Body of pancreas (tissue), 4 donors: Measurements from ENCODE around the gene PFDN1.

Experiments
- CTCF ChIP-seq, 7 experiments: fragments of 450-650 bp in 4 of 7; fragments of 200-600 bp in 3 of 7; sonication (generic) in 3 of 7; IDR thresholded peaks; one replicate each; pipeline ENCODE4 v1.5.1; 2016 to 2019; ENCODE audit warnings: antibody characterized with exemption in 7 of 7
- POLR2A ChIP-seq, 3 donors: fragments of 450-650 bp; IDR thresholded peaks; one replicate each; pipeline ENCODE4 v1.6.1; 2016; ENCODE audit warnings: antibody characterized with exemption in 3 of 3, mild to moderate bottlenecking in 2 of 3

DNA sequence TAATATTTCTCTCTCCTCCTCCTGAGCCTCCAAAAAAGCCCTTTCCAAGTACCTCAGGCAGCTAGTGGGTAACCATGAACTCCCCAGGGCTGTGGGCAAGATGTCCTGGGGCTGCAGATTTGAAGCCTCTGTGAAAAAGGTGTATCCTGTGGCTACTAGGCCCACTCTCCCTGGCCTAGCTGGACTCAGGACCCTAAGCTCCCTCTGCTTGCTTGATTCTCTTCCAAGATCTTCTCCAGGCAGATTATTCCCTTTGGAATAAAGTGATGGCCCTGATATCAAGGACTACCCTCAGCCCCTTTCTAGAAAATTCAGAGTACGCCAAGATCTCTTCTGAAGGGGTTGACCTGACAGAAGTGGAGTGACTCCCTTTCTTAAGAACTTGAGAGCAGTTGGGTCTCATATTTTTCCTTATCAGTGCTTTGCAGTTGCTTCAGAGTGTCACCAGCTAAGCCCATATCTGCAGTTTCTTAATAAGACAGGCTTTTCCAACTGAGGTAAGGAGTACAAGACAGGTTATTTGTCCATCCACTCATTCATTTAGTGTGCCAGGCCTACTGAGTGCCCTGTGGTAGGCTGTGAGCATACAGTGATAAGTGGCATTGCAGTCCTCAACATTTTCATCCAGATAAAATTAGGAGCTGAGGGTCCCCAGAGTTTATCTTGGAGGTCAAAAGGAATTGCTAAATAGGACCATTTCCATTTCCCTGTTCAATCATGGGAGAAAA lies 85.4 kb downstream of the PFDN1 start:
- TF ChIP-seq CTCF (IDR thresholded peaks at IDR 0.05) (no peak), POLR2A (IDR thresholded peaks at IDR 0.05) (no peak)
